ENCODE data around the gene RLIM.
A peak's percentile ranks its signal among the peaks of the same experiment; 100 is the strongest.

Gene RLIM

GRCh38 chrX:74579597-74580198 is 34.7 kb downstream of the RLIM start:
- no peak for TF ChIP-seq CTCF (IDR thresholded peaks at IDR 0.05)
- H3K27ac ChIP-seq: no peak overlapping the region
- H3K9me3 ChIP-seq: no peaks in the 10 kb centered on the region
- no peaks in the 10 kb centered on the region for H3K4me1 ChIP-seq (ENCODE audit: control insufficient read depth in 1 of 2, insufficient read depth in 1 of 2, low read depth in 1 of 2, low read length in 1 of 2)
- H3K36me3 ChIP-seq: no peaks in the 10 kb centered on the region
- no peak overlapping the region for H3K4me3 ChIP-seq (ENCODE audit: low read depth in 1 of 2, low read length in 1 of 2)
- no peaks in the 10 kb centered on the region for H3K27me3 ChIP-seq

- no peaks in the 10 kb centered on the region for H3K27me3 ChIP-seq
- H3K27ac ChIP-seq: no peak overlapping the region
- H3K4me3 ChIP-seq (ENCODE audit: low read depth in 1 of 2, low read length in 1 of 2): no peak overlapping the region
- TF ChIP-seq CTCF (IDR thresholded peaks at IDR 0.05): no peak
- H3K9me3 ChIP-seq: no peaks in the 10 kb centered on the region
- no peaks in the 10 kb centered on the region for H3K36me3 ChIP-seq
- H3K4me1 ChIP-seq (ENCODE audit: control insufficient read depth in 1 of 2, insufficient read depth in 1 of 2, low read depth in 1 of 2, low read length in 1 of 2): no peaks in the 10 kb centered on the region
Measured at GRCh38 chrX:74578137-74578536, 36.3 kb downstream of the RLIM start.

- no peak overlapping the region for H3K27ac ChIP-seq
- TF ChIP-seq CTCF (IDR thresholded peaks at IDR 0.05): no peak
- no peaks in the 10 kb centered on the region for H3K9me3 ChIP-seq
- no peaks in the 10 kb centered on the region for H3K4me1 ChIP-seq (ENCODE audit: control insufficient read depth in 1 of 2, insufficient read depth in 1 of 2, low read depth in 1 of 2, low read length in 1 of 2)
- no peak overlapping the region for H3K4me3 ChIP-seq (ENCODE audit: low read depth in 1 of 2, low read length in 1 of 2)
- no peaks in the 10 kb centered on the region for H3K27me3 ChIP-seq
- H3K36me3 ChIP-seq: no peaks in the 10 kb centered on the region
Measured at GRCh38 chrX:74557378-74557777, 57.0 kb downstream of the RLIM start.

GRCh38 chrX:74551934-74552333 is 62.5 kb downstream of the RLIM start:
- Histone ChIP-seq H3K4me3 (ENCODE audit: low read depth in 1 of 2, low read length in 1 of 2) (no peak overlapping the region), H3K4me1 (ENCODE audit: control insufficient read depth in 1 of 2, insufficient read depth in 1 of 2, low read depth in 1 of 2, low read length in 1 of 2) (no peaks in the 10 kb centered on the region), H3K9me3 (no peaks in the 10 kb centered on the region), H3K27ac (no peak overlapping the region), H3K27me3 (no peaks in the 10 kb centered on the region), H3K36me3 (no peaks in the 10 kb centered on the region)
- no peak for TF ChIP-seq CTCF (IDR thresholded peaks at IDR 0.05)

- H3K27me3 ChIP-seq: no peaks in the 10 kb centered on the region
- H3K4me3 ChIP-seq (ENCODE audit: low read depth in 1 of 2, low read length in 1 of 2): no peak overlapping the region
- TF ChIP-seq CTCF (IDR thresholded peaks at IDR 0.05): peak; percentile 90
- no peaks in the 10 kb centered on the region for H3K36me3 ChIP-seq
- H3K27ac ChIP-seq: no peak overlapping the region
- H3K4me1 ChIP-seq (ENCODE audit: control insufficient read depth in 1 of 2, insufficient read depth in 1 of 2, low read depth in 1 of 2, low read length in 1 of 2): no peaks in the 10 kb centered on the region
- no peaks in the 10 kb centered on the region for H3K9me3 ChIP-seq
Measured at GRCh38 chrX:74550295-74550802, 64.1 kb downstream of the RLIM start.

Data from neutrophil (primary cell).